Measurements from ENCODE around the gene MYLK2. TPM values are rescaled to one million over a fixed set of nuclear protein-coding genes. Genes with fewer than 3 reads are reported as not detected.
"Not testable (repeated sequence)": the region's sequence is repeated elsewhere in the genome, so short reads cannot be mapped to it uniquely, and the experiment has no call there.

The MYLK2 gene
- total RNA-seq = 0.78 TPM

- no peak for DNase-seq
Observed at GRCh38 chr20:31819083-31819784, at the start of gene MYLK2. Gene MYLK2 (plus strand): TSS chr20:31819356. CDS start chr20:31819581, 225 bp downstream.

- DNase-seq = no peak
Observed at GRCh38 chr20:31769681-31770080, 49.5 kb upstream of the MYLK2 start.

- no peak for DNase-seq
Observed at GRCh38 chr20:31770243-31770642, 48.9 kb upstream of the MYLK2 start.

- no peak for DNase-seq
Observed at GRCh38 chr20:31774408-31774807, 44.7 kb upstream of the MYLK2 start.

- DNase-seq = no peak
Observed at GRCh38 chr20:31780839-31781238, 38.3 kb upstream of the MYLK2 start.

- DNase-seq = no peak
Observed at GRCh38 chr20:31781945-31782344, 37.2 kb upstream of the MYLK2 start.

- no peak for DNase-seq
Observed at GRCh38 chr20:31784354-31785044, 34.7 kb upstream of the MYLK2 start.

GRCh38 chr20:31785089-31785488 is 34.1 kb upstream of the MYLK2 start:
- DNase-seq = no peak

GRCh38 chr20:31788578-31788977 is 30.6 kb upstream of the MYLK2 start:
- no peak for DNase-seq

GRCh38 chr20:31790401-31790800 is 28.8 kb upstream of the MYLK2 start:
- DNase-seq = no peak

GRCh38 chr20:31797364-31797763 is 21.8 kb upstream of the MYLK2 start:
- DNase-seq = no peak

- DNase-seq = no peak
Observed at GRCh38 chr20:31801508-31801907, 17.6 kb upstream of the MYLK2 start.

GRCh38 chr20:31803552-31804291 is 15.4 kb upstream of the MYLK2 start:
- DNase-seq = no peak

- DNase-seq = no peak
Observed at GRCh38 chr20:31806564-31807355, 12.4 kb upstream of the MYLK2 start.

GRCh38 chr20:31808481-31808880 is 10.7 kb upstream of the MYLK2 start:
- no peak for DNase-seq

- DNase-seq = no peak
Observed at GRCh38 chr20:31809661-31810060, 9.5 kb upstream of the MYLK2 start.

- DNase-seq = no peak
Observed at GRCh38 chr20:31811198-31811597, 8.0 kb upstream of the MYLK2 start.

GRCh38 chr20:31811796-31812728 is 7.1 kb upstream of the MYLK2 start:
- DNase-seq = no peak

- DNase-seq = no peak
Observed at GRCh38 chr20:31813611-31814010, 5.5 kb upstream of the MYLK2 start.

GRCh38 chr20:31814142-31814541 is 5.0 kb upstream of the MYLK2 start:
- not testable (repeated sequence) for DNase-seq
